K562 (cell line): ENCODE results near the gene NABP2. TPM values are rescaled to one million over a fixed set of nuclear protein-coding genes. Genes with fewer than 3 reads are reported as not detected.

Source experiments
- EGR1 ChIP-seq: fragments of 450-650 bp; conservative IDR thresholded peaks from 2 replicates; pipeline ENCODE4 v1.6.1; 2017; ENCODE audit warnings: mild to moderate bottlenecking
- ELF1 ChIP-seq: fragments of 200-800 bp; sonication (Bioruptor generic); IDR thresholded peaks from 2 replicates; pipeline ENCODE4 v1.6.1; 2016; ENCODE audit warnings: missing genetic modification characterization, missing compliant biosample characterization
- TARDBP ChIP-seq: fragments of 450-650 bp; IDR thresholded peaks from 2 replicates; pipeline ENCODE4 v1.6.1; 2016
- polyA plus RNA-seq, 8 experiments: library from polyadenylated mRNA; depleted of rRNA in 4 of 8; stranded (reverse) in 5 of 8; unstranded in 3 of 8; fragments of >200 nt; fragmentation: Nextera tagmentation in 2 of 8; fragmentation: Illumina TruSeq in 1 of 8; extraction: Ambion mirVana in 2 of 8; extraction: Trizol in 1 of 8; gene quantifications; 2 replicates each; pipeline versions ENCODE4 v1.2.1 to v1.2.3, GENCODE V29; 2011 to 2014; ENCODE audit warnings: inconsistent platforms in 1 of 8, missing spikeins in 1 of 8
- total RNA-seq, 7 experiments: library from RNA; depleted of rRNA in 6 of 7; stranded (reverse); fragments of >200 nt in 6 of 7; fragmentation: Illumina TruSeq in 2 of 7; extraction: Trizol in 2 of 7; gene quantifications; 2 replicates each; pipeline versions ENCODE4 v1.2.1 to v1.2.3, GENCODE V29; 2011 to 2021; ENCODE audit warnings: low replicate concordance in 1 of 7
- TF ChIP-seq, protein P1 (sequence below): sonication (generic); formaldehyde crosslinking; IDR thresholded peaks from 2 replicates; pipeline ENCODE4 v1.8.1; 2023; ENCODE audit warnings: mild to moderate bottlenecking, missing genetic modification reagents
- TF ChIP-seq, protein P2 (sequence below), 3 experiments: fragments of 200-800 bp in 1 of 3; fragments of 250-450 bp in 1 of 3; fragments of 450-650 bp in 1 of 3; sonication (Bioruptor Pico) in 1 of 3; sonication (Bioruptor generic) in 1 of 3; formaldehyde crosslinking in 1 of 3; IDR thresholded peaks; 2 replicates each; pipeline versions ENCODE4 v1.6.1 to v1.8.0; 2016 to 2022; ENCODE audit warnings: mild to moderate bottlenecking in 2 of 3, missing genetic modification characterization in 2 of 3, missing compliant biosample characterization in 1 of 3, moderate library complexity in 1 of 3
- TF ChIP-seq, protein P3 (sequence below): fragments of 450-650 bp; formaldehyde crosslinking; IDR thresholded peaks from 2 replicates; pipeline ENCODE4 v1.4.0; 2020; ENCODE audit warnings: mild to moderate bottlenecking, mixed read lengths
- TF ChIP-seq, protein P4 (sequence below), 2 experiments: fragments of 450-650 bp in 1 of 2; sonication (generic) in 1 of 2; formaldehyde crosslinking in 1 of 2; IDR thresholded peaks; 2 replicates each; pipeline versions ENCODE4 v1.7.1 to v1.9.0; 2016 to 2022; ENCODE audit warnings: inconsistent platforms in 1 of 2, mild to moderate bottlenecking in 1 of 2, missing genetic modification reagents in 1 of 2

The NABP2 gene
- total and polyA plus RNA-seq, 9 of the 15 experiments (the other 6 are each of a cell fraction or from before 2014, with no cell fraction given): 11.3 to 60.6 (median 43.5) TPM

DNA sequence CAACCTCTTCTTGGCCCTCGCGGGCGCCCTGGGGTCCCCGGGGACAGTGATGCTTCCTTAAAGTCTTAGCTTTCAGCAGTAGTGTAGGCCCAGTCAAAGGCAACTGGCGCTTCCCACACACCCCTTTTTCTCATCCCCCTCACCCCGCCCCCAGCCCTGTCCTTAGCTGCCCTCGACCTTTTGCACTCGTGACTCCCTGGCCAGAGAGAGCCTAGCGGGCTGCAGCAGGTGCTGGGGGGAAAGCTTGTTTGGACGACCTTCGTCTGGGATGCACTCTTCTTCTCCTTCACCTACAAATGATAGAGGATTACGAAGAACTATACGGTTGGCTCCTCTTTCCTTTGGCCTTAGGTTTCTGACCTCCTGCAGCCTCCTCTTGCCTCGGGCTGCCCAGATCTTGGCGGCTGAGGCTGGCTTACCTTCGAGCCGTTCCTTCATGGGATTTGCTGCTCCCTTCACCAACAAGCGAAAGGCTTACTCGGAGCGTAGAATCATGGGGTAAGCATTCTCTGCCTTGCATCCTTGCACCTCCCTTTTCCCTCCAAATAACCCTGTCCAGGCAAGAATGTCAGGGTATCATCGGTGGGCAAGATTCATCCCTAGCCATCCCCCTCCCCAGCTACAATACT is 43.4 kb downstream of the NABP2 start (continued):
- TF ChIP-seq, protein P1, sequence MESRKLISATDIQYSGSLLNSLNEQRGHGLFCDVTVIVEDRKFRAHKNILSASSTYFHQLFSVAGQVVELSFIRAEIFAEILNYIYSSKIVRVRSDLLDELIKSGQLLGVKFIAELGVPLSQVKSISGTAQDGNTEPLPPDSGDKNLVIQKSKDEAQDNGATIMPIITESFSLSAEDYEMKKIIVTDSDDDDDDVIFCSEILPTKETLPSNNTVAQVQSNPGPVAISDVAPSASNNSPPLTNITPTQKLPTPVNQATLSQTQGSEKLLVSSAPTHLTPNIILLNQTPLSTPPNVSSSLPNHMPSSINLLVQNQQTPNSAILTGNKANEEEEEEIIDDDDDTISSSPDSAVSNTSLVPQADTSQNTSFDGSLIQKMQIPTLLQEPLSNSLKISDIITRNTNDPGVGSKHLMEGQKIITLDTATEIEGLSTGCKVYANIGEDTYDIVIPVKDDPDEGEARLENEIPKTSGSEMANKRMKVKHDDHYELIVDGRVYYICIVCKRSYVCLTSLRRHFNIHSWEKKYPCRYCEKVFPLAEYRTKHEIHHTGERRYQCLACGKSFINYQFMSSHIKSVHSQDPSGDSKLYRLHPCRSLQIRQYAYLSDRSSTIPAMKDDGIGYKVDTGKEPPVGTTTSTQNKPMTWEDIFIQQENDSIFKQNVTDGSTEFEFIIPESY (CRISPR knock-in tag): peak; percentile 49; the same call in 1 of the 2 replicates
- TF ChIP-seq TARDBP (no peak), ELF1 (0 out of 2 replicates have a peak, but pooled peaks have one; percentile 34), EGR1 (peak; percentile 62)
- TF ChIP-seq, protein P2, sequence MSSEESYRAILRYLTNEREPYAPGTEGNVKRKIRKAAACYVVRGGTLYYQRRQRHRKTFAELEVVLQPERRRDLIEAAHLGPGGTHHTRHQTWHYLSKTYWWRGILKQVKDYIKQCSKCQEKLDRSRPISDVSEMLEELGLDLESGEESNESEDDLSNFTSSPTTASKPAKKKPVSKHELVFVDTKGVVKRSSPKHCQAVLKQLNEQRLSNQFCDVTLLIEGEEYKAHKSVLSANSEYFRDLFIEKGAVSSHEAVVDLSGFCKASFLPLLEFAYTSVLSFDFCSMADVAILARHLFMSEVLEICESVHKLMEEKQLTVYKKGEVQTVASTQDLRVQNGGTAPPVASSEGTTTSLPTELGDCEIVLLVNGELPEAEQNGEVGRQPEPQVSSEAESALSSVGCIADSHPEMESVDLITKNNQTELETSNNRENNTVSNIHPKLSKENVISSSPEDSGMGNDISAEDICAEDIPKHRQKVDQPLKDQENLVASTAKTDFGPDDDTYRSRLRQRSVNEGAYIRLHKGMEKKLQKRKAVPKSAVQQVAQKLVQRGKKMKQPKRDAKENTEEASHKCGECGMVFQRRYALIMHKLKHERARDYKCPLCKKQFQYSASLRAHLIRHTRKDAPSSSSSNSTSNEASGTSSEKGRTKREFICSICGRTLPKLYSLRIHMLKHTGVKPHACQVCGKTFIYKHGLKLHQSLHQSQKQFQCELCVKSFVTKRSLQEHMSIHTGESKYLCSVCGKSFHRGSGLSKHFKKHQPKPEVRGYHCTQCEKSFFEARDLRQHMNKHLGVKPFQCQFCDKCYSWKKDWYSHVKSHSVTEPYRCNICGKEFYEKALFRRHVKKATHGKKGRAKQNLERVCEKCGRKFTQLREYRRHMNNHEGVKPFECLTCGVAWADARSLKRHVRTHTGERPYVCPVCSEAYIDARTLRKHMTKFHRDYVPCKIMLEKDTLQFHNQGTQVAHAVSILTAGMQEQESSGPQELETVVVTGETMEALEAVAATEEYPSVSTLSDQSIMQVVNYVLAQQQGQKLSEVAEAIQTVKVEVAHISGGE (CRISPR knock-in tag; IDR thresholded peaks at IDR 0.05): 0 out of 6 replicates have a peak, but pooled peaks of 1 of the 3 experiments have one; percentile 3
- TF ChIP-seq, protein P3, sequence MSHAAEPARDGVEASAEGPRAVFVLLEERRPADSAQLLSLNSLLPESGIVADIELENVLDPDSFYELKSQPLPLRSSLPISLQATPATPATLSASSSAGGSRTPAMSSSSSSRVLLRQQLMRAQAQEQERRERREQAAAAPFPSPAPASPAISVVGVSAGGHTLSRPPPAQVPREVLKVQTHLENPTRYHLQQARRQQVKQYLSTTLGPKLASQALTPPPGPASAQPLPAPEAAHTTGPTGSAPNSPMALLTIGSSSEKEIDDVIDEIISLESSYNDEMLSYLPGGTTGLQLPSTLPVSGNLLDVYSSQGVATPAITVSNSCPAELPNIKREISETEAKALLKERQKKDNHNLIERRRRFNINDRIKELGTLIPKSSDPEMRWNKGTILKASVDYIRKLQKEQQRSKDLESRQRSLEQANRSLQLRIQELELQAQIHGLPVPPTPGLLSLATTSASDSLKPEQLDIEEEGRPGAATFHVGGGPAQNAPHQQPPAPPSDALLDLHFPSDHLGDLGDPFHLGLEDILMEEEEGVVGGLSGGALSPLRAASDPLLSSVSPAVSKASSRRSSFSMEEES (CRISPR knock-in tag): peak; percentile 20; the same call in 1 of the 2 replicates
- TF ChIP-seq, protein P4, sequence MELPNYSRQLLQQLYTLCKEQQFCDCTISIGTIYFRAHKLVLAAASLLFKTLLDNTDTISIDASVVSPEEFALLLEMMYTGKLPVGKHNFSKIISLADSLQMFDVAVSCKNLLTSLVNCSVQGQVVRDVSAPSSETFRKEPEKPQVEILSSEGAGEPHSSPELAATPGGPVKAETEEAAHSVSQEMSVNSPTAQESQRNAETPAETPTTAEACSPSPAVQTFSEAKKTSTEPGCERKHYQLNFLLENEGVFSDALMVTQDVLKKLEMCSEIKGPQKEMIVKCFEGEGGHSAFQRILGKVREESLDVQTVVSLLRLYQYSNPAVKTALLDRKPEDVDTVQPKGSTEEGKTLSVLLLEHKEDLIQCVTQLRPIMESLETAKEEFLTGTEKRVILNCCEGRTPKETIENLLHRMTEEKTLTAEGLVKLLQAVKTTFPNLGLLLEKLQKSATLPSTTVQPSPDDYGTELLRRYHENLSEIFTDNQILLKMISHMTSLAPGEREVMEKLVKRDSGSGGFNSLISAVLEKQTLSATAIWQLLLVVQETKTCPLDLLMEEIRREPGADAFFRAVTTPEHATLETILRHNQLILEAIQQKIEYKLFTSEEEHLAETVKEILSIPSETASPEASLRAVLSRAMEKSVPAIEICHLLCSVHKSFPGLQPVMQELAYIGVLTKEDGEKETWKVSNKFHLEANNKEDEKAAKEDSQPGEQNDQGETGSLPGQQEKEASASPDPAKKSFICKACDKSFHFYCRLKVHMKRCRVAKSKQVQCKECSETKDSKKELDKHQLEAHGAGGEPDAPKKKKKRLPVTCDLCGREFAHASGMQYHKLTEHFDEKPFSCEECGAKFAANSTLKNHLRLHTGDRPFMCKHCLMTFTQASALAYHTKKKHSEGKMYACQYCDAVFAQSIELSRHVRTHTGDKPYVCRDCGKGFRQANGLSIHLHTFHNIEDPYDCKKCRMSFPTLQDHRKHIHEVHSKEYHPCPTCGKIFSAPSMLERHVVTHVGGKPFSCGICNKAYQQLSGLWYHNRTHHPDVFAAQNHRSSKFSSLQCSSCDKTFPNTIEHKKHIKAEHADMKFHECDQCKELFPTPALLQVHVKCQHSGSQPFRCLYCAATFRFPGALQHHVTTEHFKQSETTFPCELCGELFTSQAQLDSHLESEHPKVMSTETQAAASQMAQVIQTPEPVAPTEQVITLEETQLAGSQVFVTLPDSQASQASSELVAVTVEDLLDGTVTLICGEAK (IDR thresholded peaks at IDR 0.05): no peak
- TF ChIP-seq, protein P4 (CRISPR knock-in tag; IDR thresholded peaks at IDR 0.05): no peak
